Ascending aorta (tissue), 2 donors: ENCODE results near the gene ROMO1. TPM values are rescaled to one million over a fixed set of nuclear protein-coding genes. Genes with fewer than 3 reads are reported as not detected.

Source experiments
- DNase-seq, 2 donors: peaks; one replicate each; pipeline ENCODE4 v3.0.0-alpha.2; 2019; ENCODE audit warnings: low spot score in 2 of 2
- H3K27ac ChIP-seq, 2 donors: fragments of 200-600 bp; sonication (generic); one replicate each; pipeline ENCODE4 v1.5.1; 2016 to 2017; ENCODE audit warnings: mild to moderate bottlenecking in 1 of 2
- H3K27me3 ChIP-seq: fragments of 200-600 bp; sonication (generic); one replicate; pipeline ENCODE4 v1.5.1; 2017
- H3K36me3 ChIP-seq, 2 donors: fragments of 200-600 bp; sonication (generic); one replicate each; pipeline ENCODE4 v1.5.1; 2016
- H3K4me1 ChIP-seq, 2 donors: fragments of 200-600 bp; sonication (generic); one replicate each; pipeline ENCODE4 v1.5.1; 2016 to 2017; ENCODE audit warnings: mild to moderate bottlenecking in 1 of 2
- H3K4me3 ChIP-seq, 2 donors: fragments of 200-600 bp; sonication (generic); one replicate each; pipeline ENCODE4 v1.5.1; 2016 to 2017; ENCODE audit warnings: mild to moderate bottlenecking in 1 of 2
- H3K9me3 ChIP-seq, 2 donors: fragments of 200-600 bp; sonication (generic); one replicate each; pipeline ENCODE4 v1.5.1; 2016
- CTCF ChIP-seq, 3 experiments: fragments of 200-600 bp in 2 of 3; fragments of 450-650 bp in 1 of 3; sonication (generic) in 2 of 3; IDR thresholded peaks; one replicate each; pipeline ENCODE4 v1.5.1; 2016 to 2019; ENCODE audit warnings: antibody characterized with exemption in 3 of 3, mild to moderate bottlenecking in 1 of 3, moderate library complexity in 1 of 3
- intact Hi-C: fragments of 100-400 bp; cut with DNase I; formaldehyde crosslinking; loops from one replicate; pipeline ENCODE4 v1.15.1; 2023
- total RNA-seq: library from RNA; depleted of rRNA; stranded (reverse); fragments of >200 nt; gene quantifications from one replicate; pipeline ENCODE4 v1.1.0, GENCODE V29; 2016

Gene ROMO1
- total RNA-seq, 1 donor from 2014 or later = 85.5 TPM

DNA sequence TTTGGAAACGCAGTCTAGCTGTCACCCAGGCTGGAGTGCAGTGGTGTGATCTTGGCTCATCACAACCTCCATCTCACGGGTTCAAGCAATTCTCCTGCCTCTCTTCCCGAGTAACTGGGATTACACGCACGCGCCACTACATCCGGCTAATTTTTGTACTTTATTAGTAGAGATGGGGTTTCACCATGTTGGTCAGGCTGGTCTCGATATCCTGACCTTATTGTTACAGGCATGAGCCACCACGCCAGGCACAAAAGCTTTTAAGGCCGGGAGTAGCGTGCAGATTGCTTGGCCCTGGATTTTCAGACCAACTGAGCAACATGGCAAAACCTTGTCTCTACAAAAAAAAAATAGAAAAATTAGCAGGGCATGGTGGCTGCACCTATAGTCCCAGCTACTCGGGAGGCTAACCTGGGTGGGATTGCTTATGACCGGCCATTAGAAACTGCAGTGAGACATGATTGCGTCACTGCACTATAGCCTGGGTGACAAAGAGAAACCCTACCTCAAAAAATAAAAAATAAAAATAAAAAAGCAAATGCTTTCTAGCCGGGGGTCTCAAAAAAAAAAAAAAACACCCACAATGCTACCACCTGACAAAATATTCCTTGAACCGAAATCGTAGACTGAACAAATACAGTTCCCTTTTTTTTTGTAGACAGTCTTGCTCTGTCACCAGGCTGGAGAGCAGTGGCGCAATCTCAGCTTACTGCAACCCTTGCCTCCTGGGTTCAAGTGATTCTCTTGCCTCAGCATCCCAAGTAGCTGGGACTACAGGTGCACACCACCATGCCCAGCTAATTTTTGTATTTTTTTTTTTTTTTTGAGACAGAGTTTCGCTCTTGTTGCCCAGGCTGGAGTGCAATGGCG is 27.9 kb downstream of the ROMO1 start:
- Histone ChIP-seq H3K27ac (no peak overlapping the region), H3K4me1 (peaks cover 0 to 26% of the 10 kb centered on the region in 2 donors), H3K4me3 (no peak overlapping the region), H3K27me3 (no peaks in the 10 kb centered on the region), H3K9me3 (no peaks in the 10 kb centered on the region), H3K36me3 (peaks cover 98 to 99% of the 10 kb centered on the region in 2 donors)
- DNase-seq = no peak
- TF ChIP-seq CTCF (IDR thresholded peaks at IDR 0.05) = no peak
- intact Hi-C loops = no loop called here

- Histone ChIP-seq H3K27ac (no peak overlapping the region), H3K9me3 (no peaks in the 10 kb centered on the region), H3K27me3 (no peaks in the 10 kb centered on the region), H3K36me3 (peaks cover 95 to 99% of the 10 kb centered on the region in 2 donors), H3K4me1 (peaks cover under 1 to 36% of the 10 kb centered on the region in 2 donors), H3K4me3 (no peak overlapping the region)
- no peak for TF ChIP-seq CTCF (IDR thresholded peaks at IDR 0.05)
- intact Hi-C loops = no loop called here
- DNase-seq = no peak
These were observed 30.1 kb downstream of the ROMO1 start for GRCh38 chr20:35729283-35729807.

- Histone ChIP-seq H3K4me3 (no peak overlapping the region), H3K36me3 (peaks cover 92 to 100% of the 10 kb centered on the region in 2 donors), H3K9me3 (no peaks in the 10 kb centered on the region), H3K27ac (no peak overlapping the region), H3K27me3 (no peaks in the 10 kb centered on the region), H3K4me1 (peaks cover 5 to 43% of the 10 kb centered on the region in 2 donors)
- intact Hi-C loops = no loop called here
- DNase-seq = no peak
- no peak for TF ChIP-seq CTCF (IDR thresholded peaks at IDR 0.05)
These were observed 30.8 kb downstream of the ROMO1 start for GRCh38 chr20:35729836-35730582.

GRCh38 chr20:35730583-35731468 is 31.6 kb downstream of the ROMO1 start:
- intact Hi-C loops = no loop called here
- no peak for TF ChIP-seq CTCF (IDR thresholded peaks at IDR 0.05)
- Histone ChIP-seq H3K27me3 (no peaks in the 10 kb centered on the region), H3K27ac (no peak overlapping the region), H3K9me3 (no peaks in the 10 kb centered on the region), H3K4me3 (no peak overlapping the region), H3K36me3 (peaks cover 87 to 100% of the 10 kb centered on the region in 2 donors), H3K4me1 (peaks cover 5 to 47% of the 10 kb centered on the region in 2 donors)
- DNase-seq = no peak

GRCh38 chr20:35731469-35731788 is 32.2 kb downstream of the ROMO1 start:
- H3K4me1 ChIP-seq = peaks cover 5 to 53% of the 10 kb centered on the region in 2 donors
- no peaks in the 10 kb centered on the region for H3K27me3 ChIP-seq
- H3K9me3 ChIP-seq = no peaks in the 10 kb centered on the region
- H3K27ac ChIP-seq = no peak overlapping the region
- no peak overlapping the region for H3K4me3 ChIP-seq
- no peak for TF ChIP-seq CTCF (IDR thresholded peaks at IDR 0.05)
- intact Hi-C loops = no loop called here
- DNase-seq = no peak
- H3K36me3 ChIP-seq = peaks cover 87 to 100% of the 10 kb centered on the region in 2 donors
